Astrocyte of the spinal cord (primary cell): ENCODE results near the gene UBR3.

Experiments used
- DNase-seq: peaks from one replicate; pipeline ENCODE4 v3.0.0; 2011; ENCODE audit warnings: low read depth, low spot score
- H3K4me3 ChIP-seq: 2 replicates; pipeline ENCODE4 v1.5.1; 2011; ENCODE audit warnings: low read depth, mild to moderate bottlenecking, low read length, moderate library complexity
- CTCF ChIP-seq: IDR thresholded peaks from 2 replicates; pipeline ENCODE4 v1.5.1; 2012; ENCODE audit warnings: low read depth, mild to moderate bottlenecking, low read length, inconsistent platforms
- in situ Hi-C: cut with HindIII; loops from 2 replicates; pipeline ENCODE4 v1.10.0; 2017; ENCODE audit warnings: low sequenced_read_pairs

Gene UBR3

GRCh38 chr2:169822036-169822435 is 5.2 kb upstream of the UBR3 start:
- no peak overlapping the region for H3K4me3 ChIP-seq
- in situ Hi-C loops, result no loop called here
- no peak for DNase-seq
- no peak for TF ChIP-seq CTCF

GRCh38 chr2:169822785-169823392 is 4.4 kb upstream of the UBR3 start:
- TF ChIP-seq CTCF, result no peak
- H3K4me3 ChIP-seq, result no peak overlapping the region
- no peak for DNase-seq
- in situ Hi-C loops, result no loop called here

GRCh38 chr2:169823996-169824372 is 3.3 kb upstream of the UBR3 start:
- in situ Hi-C loops, result no loop called here
- peak overlapping the region; percentile 79 for H3K4me3 ChIP-seq
- TF ChIP-seq CTCF, result no peak
- DNase-seq, result no peak

GRCh38 chr2:169824373-169825333 is 2.6 kb upstream of the UBR3 start, which contains the start of gene METTL5:
Gene METTL5 (minus strand): TSS chr2:169824905. CDS start chr2:169824597, 308 bp downstream.
- peak; percentile 79 for DNase-seq
- TF ChIP-seq CTCF, result peak; percentile 85
- in situ Hi-C loops, result no loop called here
- peak within 1 kb of the TSS; percentile 79 for H3K4me3 ChIP-seq

- in situ Hi-C loops, result no loop called here
- H3K4me3 ChIP-seq, result peak overlapping the region; percentile 71
- no peak for TF ChIP-seq CTCF
- DNase-seq, result peak; percentile 49
These were observed 1.0 kb downstream of the UBR3 start for GRCh38 chr2:169828141-169828811.

GRCh38 chr2:169834401-169834800 is 7.1 kb downstream of the UBR3 start:
- no peak for TF ChIP-seq CTCF
- DNase-seq, result no peak
- in situ Hi-C loops, result no loop called here
- H3K4me3 ChIP-seq, result no peak overlapping the region
